ENCODE measurements around the gene AK4.

Gene AK4

DNA sequence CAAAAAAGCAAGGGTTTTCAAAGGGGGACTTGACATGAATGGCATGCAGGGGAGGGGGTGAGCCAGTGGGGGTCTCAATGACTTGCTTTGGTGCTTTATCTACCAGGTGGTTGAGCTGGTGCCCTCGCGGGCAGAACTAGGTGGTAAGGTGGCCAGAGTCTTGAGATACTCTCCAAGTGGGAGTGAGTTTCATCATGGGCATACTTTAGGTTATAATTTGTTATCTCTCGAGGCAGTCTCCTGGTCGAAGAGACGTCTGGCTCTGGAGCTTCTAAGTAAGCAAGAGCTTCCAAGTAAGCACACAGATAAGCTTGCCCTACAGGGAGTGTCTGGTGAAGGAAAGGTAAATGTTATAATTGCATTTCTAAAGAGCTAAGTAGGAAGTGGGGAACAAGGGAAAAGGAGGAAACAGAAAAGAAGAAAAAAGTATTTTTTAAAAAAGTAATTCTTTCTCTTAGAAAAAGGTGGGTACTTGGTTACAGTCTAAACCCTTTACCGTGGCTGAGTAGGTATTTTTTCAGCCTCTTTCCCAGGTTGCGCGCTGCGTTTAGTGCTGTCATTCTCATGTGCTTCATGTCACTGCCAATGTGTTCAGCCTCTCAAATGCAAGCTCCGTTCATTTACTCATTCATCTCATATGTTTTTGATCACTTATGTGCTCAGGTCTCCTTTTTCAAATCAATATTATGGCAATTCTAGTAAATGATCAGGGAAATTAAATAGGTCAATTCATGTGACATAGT lies 129.8 kb downstream of the AK4 start:
- DNase-seq (ENCODE audit: low read depth in 2 of 2): no peak

DNA sequence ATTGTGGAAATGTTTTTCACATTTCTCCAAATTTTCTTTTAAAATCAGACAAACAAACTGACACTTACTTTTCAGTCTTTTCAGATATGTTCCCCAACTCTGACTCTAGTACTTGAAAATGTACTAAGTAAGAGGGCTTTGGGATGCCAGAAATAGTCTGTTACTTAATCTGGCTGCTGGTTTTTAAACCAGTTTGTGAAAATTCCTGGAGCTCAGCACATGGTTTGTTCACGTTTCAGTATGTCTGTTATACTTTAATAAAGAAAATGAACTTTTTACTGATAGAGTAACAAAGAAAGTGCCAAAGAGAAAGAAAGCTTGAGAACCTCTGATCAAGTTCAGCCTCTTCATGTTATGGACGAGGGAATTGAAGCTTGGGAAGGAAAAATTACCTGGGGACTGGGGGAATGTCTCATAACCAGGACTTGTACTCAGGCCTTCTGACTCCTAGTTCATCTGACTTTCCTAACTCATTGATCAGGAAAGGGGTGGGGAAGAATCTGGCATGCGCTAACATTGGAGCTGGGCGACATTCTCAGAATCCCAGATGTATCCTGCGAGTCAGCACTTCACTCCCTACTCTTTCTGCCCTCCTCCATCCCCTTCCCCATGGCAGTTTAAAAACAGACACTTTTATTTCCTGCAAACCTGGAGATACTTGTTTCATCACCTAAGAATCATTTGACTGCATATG lies 130.5 kb downstream of the AK4 start:
- no peak for DNase-seq (ENCODE audit: low read depth in 2 of 2)

DNA sequence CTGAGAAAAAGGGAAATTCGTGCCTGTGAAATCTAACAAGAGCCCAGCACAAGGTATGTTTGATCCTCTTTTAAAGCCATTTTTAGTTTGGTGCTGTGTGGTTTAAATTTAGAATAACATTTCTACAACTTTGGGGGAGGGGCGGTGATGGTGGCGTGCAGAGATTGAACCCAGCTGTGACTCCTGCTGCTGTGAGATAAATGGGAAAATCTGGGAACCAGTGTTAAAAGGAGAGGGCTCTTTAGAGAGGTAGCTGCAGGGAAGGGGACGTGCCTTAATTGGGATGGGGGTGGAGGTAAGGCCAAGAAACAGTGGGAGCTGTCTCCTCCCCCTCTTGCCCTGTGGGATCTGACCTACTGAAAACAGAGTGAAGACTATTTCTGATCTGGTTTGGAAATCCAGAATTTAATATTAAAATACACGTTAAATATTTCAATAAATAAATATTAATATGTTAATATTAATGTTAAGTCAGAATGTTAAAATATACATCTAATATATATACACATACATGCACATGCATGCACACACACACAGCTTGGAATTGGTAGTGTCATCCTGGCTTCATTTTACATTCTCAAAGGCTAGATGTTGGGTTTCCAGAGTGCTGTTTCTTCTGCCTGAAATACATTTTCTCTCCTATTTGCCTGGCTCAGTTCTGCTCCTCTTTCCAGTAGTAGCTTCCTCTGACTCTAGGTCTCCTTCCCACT lies 131.2 kb downstream of the AK4 start:
- DNase-seq (ENCODE audit: low read depth in 2 of 2): no peak

All from fibroblast of skin of left biceps (primary cell).